Activated T-cell treated with anti-CD3 and anti-CD28 coated beads for 4 hours (primary cell): ENCODE measurements around the gene TSHZ1.
"Not testable (repeated sequence)": the region's sequence is repeated elsewhere in the genome, so short reads cannot be mapped to it uniquely, and the experiment has no call there.

Experiments
- DNase-seq: peaks from one replicate; pipeline ENCODE4 v3.0.0-alpha.2; 2020

The TSHZ1 gene

GRCh38 chr18:75185460-75185859, 25.1 kb upstream of the TSHZ1 start:
- no peak for DNase-seq

GRCh38 chr18:75187702-75188101, 22.9 kb upstream of the TSHZ1 start:
- not testable (repeated sequence) for DNase-seq

DNA sequence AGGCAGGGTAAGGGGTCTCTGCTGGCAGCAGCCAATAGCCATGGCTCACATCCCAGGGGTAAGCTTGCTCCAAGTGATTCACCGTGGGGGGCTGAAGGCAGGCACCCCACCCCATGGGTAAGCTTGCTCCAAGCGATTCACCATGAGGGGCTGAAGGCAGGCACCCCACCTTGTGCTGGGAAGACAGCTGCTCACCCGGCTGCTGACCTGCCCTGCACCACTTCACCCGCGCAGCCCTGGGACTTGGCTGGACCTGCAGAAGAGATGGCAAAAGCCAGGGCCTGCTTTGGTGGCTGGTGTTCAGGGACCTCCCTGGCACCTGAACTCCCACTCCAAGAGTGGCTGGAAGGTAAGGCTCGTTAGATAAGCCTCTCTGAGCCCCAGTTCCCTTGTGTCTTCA, 20.9 kb upstream of the TSHZ1 start:
- DNase-seq, result no peak

DNA sequence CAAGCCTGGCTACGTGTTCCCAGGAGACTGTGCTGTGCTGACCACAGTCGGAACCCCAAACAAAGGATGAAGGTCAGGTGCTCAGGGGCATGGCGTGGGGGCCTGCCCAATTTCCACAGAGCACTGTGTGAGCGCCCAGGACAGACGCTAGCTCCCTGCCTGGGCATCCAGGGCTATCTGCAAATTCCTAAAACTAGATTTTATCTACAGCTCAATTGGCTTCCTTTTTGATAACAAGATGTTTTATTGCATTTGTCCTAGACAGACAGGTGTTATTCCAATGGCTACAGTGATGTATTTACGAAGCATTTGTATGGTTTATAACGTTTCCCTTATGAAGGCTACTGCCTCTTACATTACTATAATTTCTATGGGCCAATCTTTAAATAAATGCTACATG, 17.7 kb upstream of the TSHZ1 start:
- no peak for DNase-seq

GRCh38 chr18:75198036-75198435, 12.6 kb upstream of the TSHZ1 start:
- DNase-seq, result no peak

DNA sequence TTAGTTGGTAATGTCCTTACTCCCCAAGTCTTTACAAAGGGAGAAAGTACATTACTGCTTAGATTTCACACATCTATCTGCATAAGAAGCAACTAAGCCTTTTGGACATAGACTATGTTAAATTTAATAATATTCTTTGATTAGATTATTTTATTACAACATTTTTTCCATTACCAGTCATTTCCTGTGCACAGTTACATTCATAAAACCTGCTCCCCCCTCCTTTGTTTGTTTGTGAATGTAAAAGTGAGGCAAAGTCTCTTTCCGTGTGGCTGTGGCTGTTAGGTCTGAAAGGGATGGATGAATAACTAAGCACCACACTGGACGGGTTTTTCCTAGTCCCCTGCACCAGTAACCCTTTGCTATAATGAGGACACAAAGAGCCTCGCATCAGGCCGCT, 11.3 kb upstream of the TSHZ1 start:
- DNase-seq, result no peak

- DNase-seq, result no peak
Measured at GRCh38 chr18:75200071-75200470, 10.5 kb upstream of the TSHZ1 start.

DNA sequence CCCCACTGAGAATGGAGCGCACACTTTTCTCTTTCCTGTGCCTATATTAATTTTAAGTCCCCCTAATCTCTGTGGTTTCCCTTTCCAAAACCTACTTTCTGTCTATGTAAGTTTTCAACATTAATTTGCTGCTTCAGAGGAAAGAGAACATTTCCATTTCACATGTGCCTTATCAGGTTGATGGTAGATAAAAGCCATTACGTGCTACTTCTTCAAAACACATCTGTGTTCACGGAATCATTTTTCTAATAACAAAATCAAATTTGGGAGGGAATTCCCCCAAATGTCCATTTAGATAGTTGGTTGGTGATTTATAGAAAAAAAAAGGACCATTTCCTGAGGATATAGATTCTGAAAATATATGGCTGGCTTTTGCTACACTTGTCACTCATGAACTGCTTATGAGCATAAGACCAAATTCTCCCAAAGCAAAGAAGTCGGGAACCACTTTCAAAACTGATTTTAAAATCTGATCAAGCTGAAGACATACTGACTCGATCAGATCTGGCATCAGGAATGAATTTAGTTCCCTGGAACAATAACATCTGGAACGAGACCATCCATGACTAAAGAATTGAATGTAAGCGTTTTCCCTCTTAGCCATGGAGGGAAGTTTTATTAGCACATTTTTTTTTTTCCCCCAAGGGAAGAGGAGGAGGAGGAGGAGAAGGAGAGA, 9.9 kb upstream of the TSHZ1 start:
- no peak for DNase-seq

DNA sequence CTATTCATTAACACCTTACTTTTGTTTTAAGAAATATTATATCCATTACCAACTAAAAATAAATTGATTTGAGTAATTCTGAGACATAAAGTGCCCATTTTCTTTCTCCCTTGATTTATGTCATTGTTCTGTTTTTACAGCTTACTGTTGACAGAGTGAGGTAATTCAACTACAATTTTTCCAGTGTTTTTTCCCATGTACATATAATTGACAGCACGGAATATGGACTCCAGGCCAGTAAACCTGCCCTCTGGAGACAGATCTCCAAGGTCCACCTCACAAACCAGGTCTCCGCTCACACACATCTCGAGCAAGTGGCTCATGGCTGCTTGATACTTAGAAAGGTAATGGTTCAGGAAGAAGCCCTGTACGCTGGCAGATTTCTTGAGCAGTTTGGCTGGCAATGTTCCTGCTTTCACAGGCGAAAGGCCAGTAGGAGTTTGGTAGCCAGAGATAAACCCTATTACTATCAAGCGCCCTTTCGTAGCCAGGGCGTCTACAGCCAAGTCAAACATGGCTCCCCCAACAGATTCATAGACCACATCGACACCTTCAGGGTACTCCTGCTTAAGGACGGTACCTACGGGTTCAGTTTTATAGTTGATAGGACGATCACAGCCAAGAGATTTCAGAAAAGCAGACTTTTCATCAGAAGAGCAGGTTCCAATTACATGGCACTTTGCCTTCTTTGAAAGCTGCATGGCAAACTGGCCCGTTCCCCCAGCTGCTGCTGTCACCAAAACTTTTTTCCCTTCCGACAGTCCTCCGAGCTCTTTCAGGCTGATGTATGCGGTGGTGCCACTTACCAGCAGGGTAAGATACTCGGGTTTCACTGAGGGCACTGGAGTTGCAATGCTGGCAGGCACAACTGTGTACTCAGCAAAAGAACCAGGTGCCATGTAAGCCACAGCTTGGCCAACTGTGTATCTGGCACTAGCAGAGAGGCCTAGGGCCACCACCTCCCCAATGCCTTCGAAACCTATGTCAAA, 9.0 kb upstream of the TSHZ1 start:
- DNase-seq, result no peak

DNA sequence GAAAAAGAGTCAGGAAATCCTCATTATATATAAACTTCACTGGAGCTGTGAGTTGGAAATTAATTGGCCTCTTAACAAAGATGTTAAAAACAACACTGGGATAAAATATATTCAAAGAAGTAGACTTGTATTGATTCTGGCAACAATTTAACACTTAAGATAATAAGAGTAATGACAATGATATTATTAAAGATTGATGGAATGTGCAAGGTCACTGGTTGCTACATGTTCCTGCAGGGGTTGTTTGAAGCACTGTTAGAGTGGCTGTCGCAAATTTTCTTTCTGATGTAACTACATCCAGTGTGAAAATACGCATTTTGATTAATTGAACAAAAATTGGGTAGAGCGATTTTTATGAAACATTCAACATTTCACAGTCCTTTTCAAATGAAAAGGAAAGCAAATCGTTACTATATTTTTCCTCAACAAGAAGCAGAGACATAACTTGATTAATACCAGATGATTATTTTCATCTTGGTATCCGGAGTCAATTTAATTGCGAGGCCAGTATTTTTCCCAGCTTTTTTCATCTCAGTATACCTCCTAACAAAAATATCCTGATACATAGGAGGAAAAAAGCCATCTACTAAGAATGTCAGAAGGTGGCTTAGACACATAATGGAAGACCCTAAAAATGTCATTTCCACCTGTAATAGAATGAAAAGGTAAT, 7.8 kb upstream of the TSHZ1 start:
- DNase-seq, result no peak

DNA sequence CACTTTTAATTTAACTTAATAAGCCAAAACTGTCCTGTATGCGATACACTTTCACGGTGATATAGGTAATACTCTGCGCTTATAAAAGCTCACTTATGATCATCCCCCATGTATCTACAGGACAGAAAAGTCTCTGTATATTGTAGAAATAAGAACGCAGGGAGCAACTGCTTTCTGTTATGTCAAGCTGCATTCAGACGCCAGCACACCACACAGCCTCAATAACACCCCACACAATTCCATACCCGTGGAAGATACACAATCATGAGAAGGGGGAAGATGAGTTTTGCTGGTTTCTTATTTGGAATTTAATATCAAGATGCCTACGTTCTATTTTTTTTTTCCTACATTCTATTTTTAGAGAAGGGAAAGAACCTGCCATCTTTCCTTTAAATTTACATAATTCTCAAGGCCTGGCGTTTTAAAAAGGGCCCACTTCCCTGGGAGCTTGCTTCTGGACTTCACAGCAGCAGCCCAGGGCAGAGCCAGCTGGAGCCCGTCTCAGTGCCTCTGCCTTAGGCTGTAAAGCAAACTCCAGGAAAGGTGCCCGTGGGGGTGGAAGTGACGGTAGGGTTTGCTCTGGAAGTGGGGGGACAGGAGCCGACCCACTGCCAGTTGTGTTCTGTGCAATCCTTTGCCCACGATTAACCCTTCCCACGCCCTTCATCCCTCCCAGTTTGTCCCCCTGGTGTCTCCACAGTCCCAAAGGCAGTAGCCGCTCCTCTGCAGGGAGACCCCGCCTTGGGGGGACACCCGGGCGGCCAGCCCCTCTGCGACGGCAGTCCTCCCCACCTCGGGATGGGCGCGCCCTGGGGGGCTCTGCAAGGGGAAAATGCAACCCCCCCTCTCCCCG, 7.0 kb upstream of the TSHZ1 start:
- no peak for DNase-seq

- no peak for DNase-seq
Measured at GRCh38 chr18:75204269-75204731, 6.3 kb upstream of the TSHZ1 start.

- no peak for DNase-seq
Measured at GRCh38 chr18:75204732-75205513, 5.7 kb upstream of the TSHZ1 start.

- DNase-seq, result no peak
Measured at GRCh38 chr18:75205514-75206132, 5.0 kb upstream of the TSHZ1 start.

DNA sequence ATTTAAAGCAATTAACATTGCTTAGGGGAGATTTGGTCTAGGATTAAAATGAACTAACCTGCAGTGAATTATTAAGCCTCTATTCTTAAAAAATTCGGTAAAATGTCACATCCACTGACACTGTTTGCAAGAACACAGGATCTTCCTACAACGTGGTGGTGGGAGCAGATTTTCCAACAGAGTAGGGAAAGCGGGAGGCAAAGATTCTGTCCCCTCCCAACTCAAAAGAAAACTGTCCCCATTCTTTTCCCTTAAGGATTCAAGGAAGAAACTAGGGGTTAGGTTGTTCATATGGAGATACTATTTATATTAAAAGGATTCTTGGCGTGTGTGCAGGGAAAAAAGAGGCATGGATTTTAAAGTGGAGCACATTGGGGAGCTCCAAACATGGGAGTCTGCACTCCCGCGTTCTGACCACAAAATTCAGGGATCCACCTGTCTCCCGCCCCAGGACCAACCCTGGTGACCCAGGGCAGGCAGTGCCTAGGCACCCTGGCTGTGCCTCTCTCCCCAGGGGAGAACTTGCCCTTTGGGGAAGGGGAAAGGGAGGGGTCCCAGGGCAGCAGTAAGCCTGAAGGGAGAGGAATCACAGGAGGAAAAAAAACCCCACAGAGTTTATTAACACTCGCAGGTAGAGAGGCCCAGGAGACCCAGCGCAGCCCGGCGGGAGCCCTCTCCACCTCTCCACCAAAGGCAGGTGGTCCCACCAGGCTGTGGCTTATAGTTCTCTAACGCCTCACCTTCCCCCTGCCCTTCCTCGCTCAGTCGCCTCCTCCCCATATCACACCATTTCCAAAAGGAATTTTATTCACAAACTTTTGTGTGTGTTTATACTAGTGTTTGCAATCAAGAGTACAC, 3.9 kb upstream of the TSHZ1 start:
- no peak for DNase-seq

DNA sequence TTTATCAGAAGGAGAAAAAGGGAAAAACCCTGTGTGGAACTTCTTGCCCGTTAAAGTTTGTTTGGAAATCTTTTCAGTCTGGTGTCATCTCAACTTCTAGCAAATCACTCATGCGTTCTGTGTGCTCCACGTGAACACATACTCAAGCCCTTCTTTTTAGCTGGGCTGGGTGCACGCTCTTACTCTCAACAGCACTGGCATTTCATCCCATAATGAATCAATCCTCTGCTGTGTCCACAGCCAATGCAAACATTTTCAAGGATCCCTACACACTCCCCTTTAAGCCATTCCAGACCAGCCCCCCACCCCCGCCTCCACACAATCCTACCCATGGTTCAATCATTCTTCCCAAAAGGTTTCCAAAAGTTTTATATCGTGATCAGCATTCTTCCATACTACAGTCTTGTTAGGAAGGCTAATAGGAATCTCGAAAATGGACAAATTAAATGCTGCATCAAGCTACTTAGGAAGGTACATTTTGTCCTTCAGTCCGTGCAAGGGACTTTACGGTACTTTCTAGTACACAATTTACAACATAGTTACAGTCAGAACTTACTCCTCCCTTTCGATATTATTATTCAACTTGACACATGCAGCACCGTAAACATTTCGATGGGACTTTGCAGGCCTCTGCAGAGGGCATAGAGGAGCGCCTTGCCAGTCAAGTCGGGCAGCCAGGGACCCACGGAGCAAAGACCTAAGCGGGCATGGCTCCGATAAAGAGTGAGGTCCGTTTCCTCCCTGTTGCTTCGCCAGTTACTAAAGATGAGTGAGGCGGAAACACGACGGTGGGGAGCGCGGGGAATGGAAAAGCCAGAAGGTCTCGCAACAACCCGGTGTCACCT, 3.1 kb upstream of the TSHZ1 start:
- peak; percentile 20 for DNase-seq

DNA sequence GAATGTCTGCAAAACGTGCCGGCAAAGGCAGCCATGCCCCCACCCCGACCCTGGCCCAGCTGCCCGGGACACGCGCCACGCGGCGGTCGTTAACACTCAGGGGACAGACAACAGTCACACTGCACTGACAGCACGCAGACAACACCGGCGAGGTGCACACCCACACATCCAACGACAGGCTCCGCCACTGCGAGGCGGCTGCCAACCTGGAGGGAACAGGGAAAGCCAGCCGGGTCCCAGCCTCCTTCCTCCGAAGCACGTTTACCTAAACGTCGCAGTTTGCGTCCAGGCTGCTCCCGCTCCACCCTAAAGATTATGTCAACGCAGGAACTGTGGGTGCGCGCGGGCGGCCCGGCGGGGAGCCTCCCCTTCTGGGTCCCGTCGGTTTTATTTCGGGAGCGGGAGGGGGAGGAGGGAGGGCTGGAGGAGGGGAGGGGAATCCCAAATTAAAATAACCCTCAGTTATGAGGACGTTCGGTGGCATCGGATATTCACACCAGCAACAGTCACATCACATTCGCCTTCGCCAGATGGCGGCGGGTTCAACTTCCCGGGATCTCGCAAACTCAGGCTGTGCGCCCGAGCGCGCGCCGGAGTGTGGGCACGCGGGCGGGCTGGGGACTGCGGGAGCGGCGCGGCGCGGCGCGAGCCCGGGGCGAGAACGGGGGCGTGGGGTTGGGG, 2.3 kb upstream of the TSHZ1 start:
- peak; percentile 34 for DNase-seq

DNA sequence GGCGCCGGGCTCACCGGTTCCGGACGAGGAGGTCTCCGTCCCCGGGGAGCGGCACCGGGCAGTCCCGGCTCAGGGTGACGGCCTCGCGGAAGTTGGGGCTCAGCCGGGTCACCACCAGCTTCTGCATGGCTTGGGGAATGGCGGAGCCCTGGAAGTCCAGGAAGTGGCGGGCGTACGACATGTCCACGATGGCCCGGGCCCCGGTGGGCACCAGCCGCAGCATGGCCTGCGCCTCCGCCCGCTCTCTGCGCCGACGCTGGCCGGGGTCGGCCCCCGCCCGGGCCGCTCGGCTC, 1.8 kb upstream of the TSHZ1 start:
- DNase-seq, result peak; percentile 14
